WTC11 (cell line): Measurements from ENCODE around the gene FAM228A. TPM values are rescaled to one million over a fixed set of nuclear protein-coding genes. Genes with fewer than 3 reads are reported as not detected.

Experiments
- ATAC-seq: fragments of 200-7000 bp; cut with Tn5 transposase; 2 replicates; pipeline ENCODE4 v1.10.0; 2021; ENCODE audit warnings: mild to moderate bottlenecking, moderate library complexity
- CTCF ChIA-PET: fragments of 300-600 bp; sonication (Branson Sonifier 250); formaldehyde crosslinking; loops from one replicate; lab custom pipeline; 2021; ENCODE audit warnings: antibody characterized with exemption; lab: Charles Lee
- POLR2A ChIA-PET: fragments of 350-600 bp; sonication (Branson Sonifier 250); formaldehyde crosslinking; loops from one replicate; lab custom pipeline; 2021; ENCODE audit warnings: antibody characterized with exemption; lab: Charles Lee
- DNase-seq: peaks from one replicate; pipeline ENCODE4 v3.0.0; 2021; ENCODE audit warnings: low spot score
- H3K27ac Mint-ChIP-seq: 2 replicates; pipeline ENCODE4 v1.8.0; 2021; ENCODE audit warnings: mixed read lengths
- H3K27me3 Mint-ChIP-seq: 2 replicates; pipeline ENCODE4 v1.8.0; 2021; ENCODE audit warnings: low read depth, mild to moderate bottlenecking, moderate library complexity, mixed read lengths
- H3K36me3 Mint-ChIP-seq: 2 replicates; pipeline ENCODE4 v1.8.0; 2021; ENCODE audit warnings: mixed read lengths
- H3K4me1 Mint-ChIP-seq: 2 replicates; pipeline ENCODE4 v1.8.0; 2022; ENCODE audit warnings: mixed read lengths
- H3K4me3 Mint-ChIP-seq: 2 replicates; pipeline ENCODE4 v1.8.0; 2021; ENCODE audit warnings: mild to moderate bottlenecking, moderate library complexity, mixed read lengths
- H3K9me3 Mint-ChIP-seq: 2 replicates; pipeline ENCODE4 v1.8.0; 2021; ENCODE audit warnings: mixed read lengths
- ETV6 ChIP-seq: sonication (generic); formaldehyde crosslinking; IDR thresholded peaks from 2 replicates; pipeline ENCODE4 v1.8.1; 2022; ENCODE audit warnings: mild to moderate bottlenecking, missing genetic modification reagents
- GRHL2 ChIP-seq: fragments of 250-450 bp; sonication (Bioruptor Pico); IDR thresholded peaks from 2 replicates; pipeline ENCODE4 v1.8.0; 2022; ENCODE audit warnings: mild to moderate bottlenecking, moderate library complexity; ENCODE audit not compliant: insufficient replicate concordance, severe bottlenecking
- HMGA2 ChIP-seq: fragments of 250-450 bp; sonication (Bioruptor Pico); IDR thresholded peaks from 2 replicates; pipeline ENCODE4 v1.4.0; 2021; ENCODE audit warnings: mild to moderate bottlenecking, moderate library complexity
- KAT7 ChIP-seq: sonication (generic); formaldehyde crosslinking; IDR thresholded peaks from 2 replicates; pipeline ENCODE4 v1.8.1; 2023; ENCODE audit warnings: missing genetic modification reagents, mild to moderate bottlenecking, borderline replicate concordance
- NFE2L1 ChIP-seq: sonication (generic); formaldehyde crosslinking; IDR thresholded peaks from 2 replicates; pipeline ENCODE4 v1.8.1; 2023; ENCODE audit warnings: missing genetic modification reagents
- NR3C1 ChIP-seq: sonication (generic); formaldehyde crosslinking; conservative IDR thresholded peaks from 2 replicates; pipeline ENCODE4 v1.8.1; 2023; ENCODE audit warnings: low read depth, mild to moderate bottlenecking, missing genetic modification reagents
- RELA ChIP-seq: sonication (generic); formaldehyde crosslinking; IDR thresholded peaks from 2 replicates; pipeline ENCODE4 v1.8.1; 2022; ENCODE audit warnings: missing genetic modification reagents, mild to moderate bottlenecking, borderline replicate concordance
- TCF7 ChIP-seq: sonication (generic); formaldehyde crosslinking; IDR thresholded peaks from 2 replicates; pipeline ENCODE4 v1.8.0; 2022; ENCODE audit warnings: mild to moderate bottlenecking, low read depth, missing genetic modification reagents, moderate library complexity
- total RNA-seq: library from RNA; stranded (reverse); gene quantifications from 3 replicates; pipeline ENCODE4 v1.2.3, GENCODE V29; 2021
- TF ChIP-seq, protein P1 (sequence below): sonication (generic); formaldehyde crosslinking; IDR thresholded peaks from 2 replicates; pipeline ENCODE4 v1.8.0; 2023; ENCODE audit warnings: missing genetic modification reagents, mild to moderate bottlenecking, borderline replicate concordance
- TF ChIP-seq, protein P2 (sequence below): sonication (generic); formaldehyde crosslinking; IDR thresholded peaks from 2 replicates; pipeline ENCODE4 v1.8.1; 2023; ENCODE audit warnings: mild to moderate bottlenecking, missing genetic modification reagents, moderate library complexity
- TF ChIP-seq, protein P3 (sequence below): sonication (generic); formaldehyde crosslinking; IDR thresholded peaks from 2 replicates; pipeline ENCODE4 v1.8.0; 2022; ENCODE audit warnings: mild to moderate bottlenecking, missing genetic modification reagents
- TF ChIP-seq, protein P4 (sequence below): sonication (generic); formaldehyde crosslinking; IDR thresholded peaks from 2 replicates; pipeline ENCODE4 v1.8.1; 2022; ENCODE audit warnings: missing genetic modification reagents, borderline replicate concordance
- TF ChIP-seq, protein P5 (sequence below): sonication (generic); formaldehyde crosslinking; IDR thresholded peaks from 2 replicates; pipeline ENCODE4 v1.8.1; 2023; ENCODE audit warnings: mild to moderate bottlenecking, missing genetic modification reagents, borderline replicate concordance
- TF ChIP-seq, protein P6 (sequence below): sonication (generic); formaldehyde crosslinking; IDR thresholded peaks from 2 replicates; pipeline ENCODE4 v1.8.0; 2023; ENCODE audit warnings: missing genetic modification reagents

The FAM228A gene
- total RNA-seq, 1 experiment from 2014 or later, result 0.09 TPM

DNA sequence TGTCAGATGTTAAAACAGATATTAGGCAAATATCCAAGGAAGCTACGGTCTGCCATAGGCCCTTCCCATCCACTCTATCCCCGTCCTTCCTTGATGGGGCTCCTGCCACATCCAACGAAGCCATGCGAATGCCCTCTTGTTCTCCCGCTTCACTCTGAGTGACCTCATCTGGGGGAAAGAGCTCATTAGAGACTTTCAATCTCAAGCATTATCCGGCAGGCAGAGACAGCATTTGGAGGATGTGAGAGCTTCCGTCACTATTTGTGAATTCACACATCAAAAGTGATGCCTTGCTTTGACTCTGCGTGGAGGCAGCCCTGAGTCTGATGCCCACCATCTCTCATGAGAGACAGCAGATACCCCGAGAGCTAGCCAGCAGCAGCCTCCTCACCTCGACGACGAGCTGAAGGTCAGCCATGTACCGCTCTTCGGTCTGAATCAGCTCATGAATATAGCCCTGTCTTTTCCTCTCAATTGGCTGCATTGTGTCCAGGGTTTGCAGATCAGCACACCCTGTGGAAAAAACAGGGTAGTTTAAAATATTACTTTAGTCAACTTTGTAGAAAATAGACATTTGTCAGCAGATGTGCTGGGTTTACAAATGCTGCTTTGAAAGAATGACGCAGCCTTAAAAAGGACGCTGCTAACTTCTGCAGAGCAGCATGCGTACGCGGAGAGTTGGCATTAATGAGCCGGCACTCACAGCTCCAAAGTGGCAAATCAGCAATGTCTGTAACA, 45.9 kb downstream of the FAM228A start (continued):
- TF ChIP-seq, protein P1, sequence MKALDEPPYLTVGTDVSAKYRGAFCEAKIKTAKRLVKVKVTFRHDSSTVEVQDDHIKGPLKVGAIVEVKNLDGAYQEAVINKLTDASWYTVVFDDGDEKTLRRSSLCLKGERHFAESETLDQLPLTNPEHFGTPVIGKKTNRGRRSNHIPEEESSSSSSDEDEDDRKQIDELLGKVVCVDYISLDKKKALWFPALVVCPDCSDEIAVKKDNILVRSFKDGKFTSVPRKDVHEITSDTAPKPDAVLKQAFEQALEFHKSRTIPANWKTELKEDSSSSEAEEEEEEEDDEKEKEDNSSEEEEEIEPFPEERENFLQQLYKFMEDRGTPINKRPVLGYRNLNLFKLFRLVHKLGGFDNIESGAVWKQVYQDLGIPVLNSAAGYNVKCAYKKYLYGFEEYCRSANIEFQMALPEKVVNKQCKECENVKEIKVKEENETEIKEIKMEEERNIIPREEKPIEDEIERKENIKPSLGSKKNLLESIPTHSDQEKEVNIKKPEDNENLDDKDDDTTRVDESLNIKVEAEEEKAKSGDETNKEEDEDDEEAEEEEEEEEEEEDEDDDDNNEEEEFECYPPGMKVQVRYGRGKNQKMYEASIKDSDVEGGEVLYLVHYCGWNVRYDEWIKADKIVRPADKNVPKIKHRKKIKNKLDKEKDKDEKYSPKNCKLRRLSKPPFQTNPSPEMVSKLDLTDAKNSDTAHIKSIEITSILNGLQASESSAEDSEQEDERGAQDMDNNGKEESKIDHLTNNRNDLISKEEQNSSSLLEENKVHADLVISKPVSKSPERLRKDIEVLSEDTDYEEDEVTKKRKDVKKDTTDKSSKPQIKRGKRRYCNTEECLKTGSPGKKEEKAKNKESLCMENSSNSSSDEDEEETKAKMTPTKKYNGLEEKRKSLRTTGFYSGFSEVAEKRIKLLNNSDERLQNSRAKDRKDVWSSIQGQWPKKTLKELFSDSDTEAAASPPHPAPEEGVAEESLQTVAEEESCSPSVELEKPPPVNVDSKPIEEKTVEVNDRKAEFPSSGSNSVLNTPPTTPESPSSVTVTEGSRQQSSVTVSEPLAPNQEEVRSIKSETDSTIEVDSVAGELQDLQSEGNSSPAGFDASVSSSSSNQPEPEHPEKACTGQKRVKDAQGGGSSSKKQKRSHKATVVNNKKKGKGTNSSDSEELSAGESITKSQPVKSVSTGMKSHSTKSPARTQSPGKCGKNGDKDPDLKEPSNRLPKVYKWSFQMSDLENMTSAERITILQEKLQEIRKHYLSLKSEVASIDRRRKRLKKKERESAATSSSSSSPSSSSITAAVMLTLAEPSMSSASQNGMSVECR (CRISPR knock-in tag), result no peak
- TF ChIP-seq RELA (CRISPR knock-in tag), result no peak
- TF ChIP-seq, all 79 proteins: peak for 0

DNA sequence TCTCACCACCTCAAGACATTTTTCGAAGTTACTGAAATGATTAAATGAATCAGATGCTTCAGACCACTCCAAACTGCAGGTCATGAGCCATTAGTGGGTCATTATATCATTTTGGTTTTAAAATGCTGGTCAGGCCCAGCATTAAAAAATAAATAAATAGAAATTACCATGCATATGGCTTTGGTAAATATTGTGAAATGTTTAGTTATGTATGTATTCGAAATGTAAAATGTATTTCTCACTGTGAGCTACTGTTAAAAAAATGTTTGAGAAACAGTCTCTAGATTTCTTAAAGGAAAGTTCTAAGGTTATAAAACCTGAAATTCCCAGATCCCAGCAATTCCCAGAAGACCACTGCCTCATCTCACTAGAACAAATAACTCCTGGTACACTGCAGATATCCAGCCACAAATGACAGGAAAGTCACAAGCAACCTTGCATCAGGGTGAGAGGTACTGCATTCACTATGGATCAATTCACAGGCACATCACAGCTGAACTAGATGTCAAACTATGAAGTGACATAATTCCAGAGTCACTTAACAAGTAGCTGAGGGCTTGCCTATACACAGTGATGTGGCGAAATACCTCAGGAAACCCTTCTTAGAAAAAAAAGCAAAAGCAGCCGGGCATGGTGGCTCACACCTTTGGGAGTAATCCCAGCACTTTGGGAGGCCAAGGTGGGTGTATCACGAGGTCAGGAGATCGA, 46.6 kb downstream of the FAM228A start:
- Mint-ChIP-seq H3K36me3 (no peaks in the 10 kb centered on the region), H3K27ac (no peak overlapping the region), H3K9me3 (no peaks in the 10 kb centered on the region), H3K27me3 (no peaks in the 10 kb centered on the region), H3K4me3 (no peak overlapping the region), H3K4me1 (no peaks in the 10 kb centered on the region)
- TF ChIP-seq, protein P2, sequence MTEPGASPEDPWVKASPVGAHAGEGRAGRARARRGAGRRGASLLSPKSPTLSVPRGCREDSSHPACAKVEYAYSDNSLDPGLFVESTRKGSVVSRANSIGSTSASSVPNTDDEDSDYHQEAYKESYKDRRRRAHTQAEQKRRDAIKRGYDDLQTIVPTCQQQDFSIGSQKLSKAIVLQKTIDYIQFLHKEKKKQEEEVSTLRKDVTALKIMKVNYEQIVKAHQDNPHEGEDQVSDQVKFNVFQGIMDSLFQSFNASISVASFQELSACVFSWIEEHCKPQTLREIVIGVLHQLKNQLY, result no peak
- no peak for TF ChIP-seq NFE2L1
- TF ChIP-seq, protein P3, sequence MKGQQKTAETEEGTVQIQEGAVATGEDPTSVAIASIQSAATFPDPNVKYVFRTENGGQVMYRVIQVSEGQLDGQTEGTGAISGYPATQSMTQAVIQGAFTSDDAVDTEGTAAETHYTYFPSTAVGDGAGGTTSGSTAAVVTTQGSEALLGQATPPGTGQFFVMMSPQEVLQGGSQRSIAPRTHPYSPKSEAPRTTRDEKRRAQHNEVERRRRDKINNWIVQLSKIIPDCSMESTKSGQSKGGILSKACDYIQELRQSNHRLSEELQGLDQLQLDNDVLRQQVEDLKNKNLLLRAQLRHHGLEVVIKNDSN (CRISPR knock-in tag), result no peak
- TF ChIP-seq, protein P4, sequence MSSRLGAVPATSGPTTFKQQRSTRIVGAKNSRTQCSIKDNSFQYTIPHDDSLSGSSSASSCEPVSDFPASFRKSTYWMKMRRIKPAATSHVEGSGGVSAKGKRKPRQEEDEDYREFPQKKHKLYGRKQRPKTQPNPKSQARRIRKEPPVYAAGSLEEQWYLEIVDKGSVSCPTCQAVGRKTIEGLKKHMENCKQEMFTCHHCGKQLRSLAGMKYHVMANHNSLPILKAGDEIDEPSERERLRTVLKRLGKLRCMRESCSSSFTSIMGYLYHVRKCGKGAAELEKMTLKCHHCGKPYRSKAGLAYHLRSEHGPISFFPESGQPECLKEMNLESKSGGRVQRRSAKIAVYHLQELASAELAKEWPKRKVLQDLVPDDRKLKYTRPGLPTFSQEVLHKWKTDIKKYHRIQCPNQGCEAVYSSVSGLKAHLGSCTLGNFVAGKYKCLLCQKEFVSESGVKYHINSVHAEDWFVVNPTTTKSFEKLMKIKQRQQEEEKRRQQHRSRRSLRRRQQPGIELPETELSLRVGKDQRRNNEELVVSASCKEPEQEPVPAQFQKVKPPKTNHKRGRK (CRISPR knock-in tag), result no peak
- TF ChIP-seq, protein P5, sequence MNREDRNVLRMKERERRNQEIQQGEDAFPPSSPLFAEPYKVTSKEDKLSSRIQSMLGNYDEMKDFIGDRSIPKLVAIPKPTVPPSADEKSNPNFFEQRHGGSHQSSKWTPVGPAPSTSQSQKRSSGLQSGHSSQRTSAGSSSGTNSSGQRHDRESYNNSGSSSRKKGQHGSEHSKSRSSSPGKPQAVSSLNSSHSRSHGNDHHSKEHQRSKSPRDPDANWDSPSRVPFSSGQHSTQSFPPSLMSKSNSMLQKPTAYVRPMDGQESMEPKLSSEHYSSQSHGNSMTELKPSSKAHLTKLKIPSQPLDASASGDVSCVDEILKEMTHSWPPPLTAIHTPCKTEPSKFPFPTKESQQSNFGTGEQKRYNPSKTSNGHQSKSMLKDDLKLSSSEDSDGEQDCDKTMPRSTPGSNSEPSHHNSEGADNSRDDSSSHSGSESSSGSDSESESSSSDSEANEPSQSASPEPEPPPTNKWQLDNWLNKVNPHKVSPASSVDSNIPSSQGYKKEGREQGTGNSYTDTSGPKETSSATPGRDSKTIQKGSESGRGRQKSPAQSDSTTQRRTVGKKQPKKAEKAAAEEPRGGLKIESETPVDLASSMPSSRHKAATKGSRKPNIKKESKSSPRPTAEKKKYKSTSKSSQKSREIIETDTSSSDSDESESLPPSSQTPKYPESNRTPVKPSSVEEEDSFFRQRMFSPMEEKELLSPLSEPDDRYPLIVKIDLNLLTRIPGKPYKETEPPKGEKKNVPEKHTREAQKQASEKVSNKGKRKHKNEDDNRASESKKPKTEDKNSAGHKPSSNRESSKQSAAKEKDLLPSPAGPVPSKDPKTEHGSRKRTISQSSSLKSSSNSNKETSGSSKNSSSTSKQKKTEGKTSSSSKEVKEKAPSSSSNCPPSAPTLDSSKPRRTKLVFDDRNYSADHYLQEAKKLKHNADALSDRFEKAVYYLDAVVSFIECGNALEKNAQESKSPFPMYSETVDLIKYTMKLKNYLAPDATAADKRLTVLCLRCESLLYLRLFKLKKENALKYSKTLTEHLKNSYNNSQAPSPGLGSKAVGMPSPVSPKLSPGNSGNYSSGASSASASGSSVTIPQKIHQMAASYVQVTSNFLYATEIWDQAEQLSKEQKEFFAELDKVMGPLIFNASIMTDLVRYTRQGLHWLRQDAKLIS (CRISPR knock-in tag), result no peak
- no peak for TF ChIP-seq HMGA2
- no peak for TF ChIP-seq KAT7 (CRISPR knock-in tag)
- no peak for TF ChIP-seq NR3C1 (CRISPR knock-in tag)
- TF ChIP-seq, protein P6, sequence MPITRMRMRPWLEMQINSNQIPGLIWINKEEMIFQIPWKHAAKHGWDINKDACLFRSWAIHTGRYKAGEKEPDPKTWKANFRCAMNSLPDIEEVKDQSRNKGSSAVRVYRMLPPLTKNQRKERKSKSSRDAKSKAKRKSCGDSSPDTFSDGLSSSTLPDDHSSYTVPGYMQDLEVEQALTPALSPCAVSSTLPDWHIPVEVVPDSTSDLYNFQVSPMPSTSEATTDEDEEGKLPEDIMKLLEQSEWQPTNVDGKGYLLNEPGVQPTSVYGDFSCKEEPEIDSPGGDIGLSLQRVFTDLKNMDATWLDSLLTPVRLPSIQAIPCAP (CRISPR knock-in tag), result no peak
- no peak for TF ChIP-seq GRHL2
- no peak for TF ChIP-seq TCF7 (CRISPR knock-in tag)
- no peak for TF ChIP-seq ETV6 (CRISPR knock-in tag)
- CTCF ChIA-PET, result interaction anchor here (0.7 kb wide), 1 partner anchor 58 kb away, joined by 3 read pairs; no protein-coding TSS in a partner anchor
- no peak for DNase-seq
- POLR2A ChIA-PET, result no interaction called here
- ATAC-seq, result no peak
